ENCODE results near the gene CHGA. TPM values are rescaled to one million over a fixed set of nuclear protein-coding genes. Genes with fewer than 3 reads are reported as not detected.

Gene CHGA
- total and polyA plus RNA-seq, 11 donors = 0.07 to 0.19 TPM; not detected in 9

- peaks cover 0 to 23% (median 13%) of the 10 kb centered on the region in 12 donors for H3K4me1 ChIP-seq
- H3K9me3 ChIP-seq = peaks cover 0 to 43% (median 13%) of the 10 kb centered on the region in 12 donors
- DNase-seq = peak in 1 of 5 donors; percentile 10
- ATAC-seq = no peak
- 86 to 90% (median 89%) methylated on average over 4 of the region's 4 CpGs for WGBS, 4 donors
- no peaks in the 10 kb centered on the region for H3K27me3 ChIP-seq
- TF ChIP-seq CTCF (IDR thresholded peaks at IDR 0.05) = no peak
- no peak for TF ChIP-seq POLR2A (IDR thresholded peaks at IDR 0.05)
- intact Hi-C loops (cut with DNase I) = no loop called here
- peaks cover 0 to 19% (median 0%) of the 10 kb centered on the region in 9 donors for H3K36me3 ChIP-seq
- no peak overlapping the region for H3K4me3 ChIP-seq
- H3K27ac ChIP-seq = peak overlapping the region in 1 of 12 donors; percentile 52
These were observed 55.5 kb downstream of the CHGA start for GRCh38 chr14:92978229-92979021.

GRCh38 chr14:92980866-92981265, 57.9 kb downstream of the CHGA start:
- intact Hi-C loops (cut with DNase I) = no loop called here

GRCh38 chr14:92981726-92982125, 58.8 kb downstream of the CHGA start:
- H3K27me3 ChIP-seq = no peaks in the 10 kb centered on the region
- DNase-seq (peak in 1 of 5 donors; percentile 51), ATAC-seq (no peak)
- no peak overlapping the region for H3K27ac ChIP-seq
- intact Hi-C loops (cut with DNase I) = no loop called here
- TF ChIP-seq POLR2A (IDR thresholded peaks at IDR 0.05) = no peak
- H3K36me3 ChIP-seq = peaks cover 0 to 15% (median 0%) of the 10 kb centered on the region in 9 donors
- H3K4me1 ChIP-seq = peaks cover 0 to 26% (median 16%) of the 10 kb centered on the region in 12 donors
- H3K9me3 ChIP-seq = peaks cover 0 to 27% (median 10%) of the 10 kb centered on the region in 12 donors
- WGBS, 4 donors = 97 to 99% (median 98%) methylated on average over 8 of the region's 8 CpGs
- H3K4me3 ChIP-seq = no peak overlapping the region

More at GRCh38 chr14:92980866-92981265, 57.9 kb downstream of the CHGA start:
- peaks cover 0 to 36% (median 13%) of the 10 kb centered on the region in 12 donors for H3K9me3 ChIP-seq
- peaks cover 0 to 18% (median 8%) of the 10 kb centered on the region in 12 donors for H3K4me1 ChIP-seq
- no peak for ATAC-seq
- H3K27ac ChIP-seq = no peak overlapping the region
- peak in 1 of 5 donors; percentile 29 for DNase-seq
- WGBS, 4 donors = 98 to 100% (median 98%) methylated on average over 4 of the region's 4 CpGs
- H3K27me3 ChIP-seq = no peaks in the 10 kb centered on the region
- no peak overlapping the region for H3K4me3 ChIP-seq
- no peak for TF ChIP-seq CTCF (IDR thresholded peaks at IDR 0.05)
- no peak for TF ChIP-seq POLR2A (IDR thresholded peaks at IDR 0.05)
- H3K36me3 ChIP-seq = peaks cover 0 to 19% (median 0%) of the 10 kb centered on the region in 9 donors

- peaks cover 0 to 19% (median 9%) of the 10 kb centered on the region in 12 donors for H3K9me3 ChIP-seq
- 93 to 97% (median 95%) methylated on average over 8 of the region's 8 CpGs for WGBS, 4 donors
- peaks cover 0 to 39% (median 21%) of the 10 kb centered on the region in 12 donors for H3K4me1 ChIP-seq
- H3K27me3 ChIP-seq = no peaks in the 10 kb centered on the region
- no peak for ATAC-seq
- intact Hi-C loops (cut with DNase I) = no loop called here
- H3K27ac ChIP-seq = peak overlapping the region in 1 of 12 donors; percentile 35
- TF ChIP-seq CTCF (IDR thresholded peaks at IDR 0.05) = no peak
- TF ChIP-seq POLR2A (IDR thresholded peaks at IDR 0.05) = no peak
- no peak overlapping the region for H3K4me3 ChIP-seq
- peak in 1 of 5 donors; percentile 4 for DNase-seq
- H3K36me3 ChIP-seq = peaks cover 0 to 6% (median 0%) of the 10 kb centered on the region in 9 donors
These were observed 60.0 kb downstream of the CHGA start for GRCh38 chr14:92982956-92983355.

All from heart left ventricle (tissue), 16 donors.